ENCODE data around the gene ITSN2. TPM values are rescaled to one million over a fixed set of nuclear protein-coding genes. Genes with fewer than 3 reads are reported as not detected.

The ITSN2 gene
- total RNA-seq, 4 donors from 2014 or later: 44.3 to 73.3 (median 52.8) TPM

GRCh38 chr2:24380820-24381219, 20.5 kb upstream of the ITSN2 start:
- no peak for ATAC-seq (ENCODE audit: low FRiP score)
- TF ChIP-seq CTCF (IDR thresholded peaks at IDR 0.05): no peak
- no peak for DNase-seq (ENCODE audit: low spot score)

GRCh38 chr2:24375349-24376087, 15.2 kb upstream of the ITSN2 start:
- TF ChIP-seq CTCF (IDR thresholded peaks at IDR 0.05): no peak
- DNase-seq (ENCODE audit: low spot score): no peak
- ATAC-seq (ENCODE audit: low FRiP score): no peak

GRCh38 chr2:24374301-24374700, 14.0 kb upstream of the ITSN2 start:
- no peak for TF ChIP-seq CTCF (IDR thresholded peaks at IDR 0.05)
- DNase-seq (ENCODE audit: low spot score) (no peak), ATAC-seq (ENCODE audit: low FRiP score) (no peak)

DNA sequence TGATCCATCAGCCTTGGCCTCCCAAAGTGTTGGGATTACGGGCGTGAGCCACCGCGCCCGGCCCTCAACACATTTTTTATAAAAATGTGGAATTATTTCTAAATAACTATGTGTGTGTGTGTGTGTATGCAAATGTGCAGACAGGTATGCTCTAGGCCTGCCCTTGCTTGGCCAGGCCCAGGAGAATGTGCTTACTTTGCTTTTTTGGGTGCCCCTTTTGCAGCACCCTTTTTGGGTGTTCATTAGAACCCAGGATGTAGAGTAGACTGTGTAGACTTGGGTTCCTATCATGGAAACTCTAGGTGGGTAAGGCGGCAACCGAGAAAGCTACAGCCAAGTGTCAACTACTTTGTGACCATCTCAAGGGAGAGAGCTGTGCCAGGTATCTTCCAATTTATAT, 11.7 kb upstream of the ITSN2 start:
- DNase-seq (ENCODE audit: low spot score) (no peak), ATAC-seq (ENCODE audit: low FRiP score) (no peak)
- no peak for TF ChIP-seq CTCF (IDR thresholded peaks at IDR 0.05)

DNA sequence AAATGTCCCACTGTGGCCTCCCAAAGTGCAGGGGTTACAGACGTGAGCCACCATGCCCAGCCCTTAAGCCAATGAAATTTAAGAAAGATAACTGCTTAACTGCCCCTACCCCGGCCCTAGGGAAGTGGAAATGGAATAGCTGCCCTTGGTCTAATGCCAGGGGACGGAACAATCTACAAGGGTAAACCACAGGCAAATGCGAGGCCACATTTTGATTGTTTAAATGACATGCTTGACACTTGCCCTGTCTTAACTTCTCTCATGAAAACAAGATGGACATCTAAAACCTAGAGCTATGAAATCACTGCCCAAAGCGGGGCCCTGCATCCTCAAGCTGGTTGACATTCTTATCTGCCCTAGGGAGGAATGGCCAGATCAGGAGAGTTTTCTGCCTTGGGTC, 5.5 kb upstream of the ITSN2 start:
- no peak for ATAC-seq (ENCODE audit: low FRiP score)
- no peak for DNase-seq (ENCODE audit: low spot score)
- TF ChIP-seq CTCF (IDR thresholded peaks at IDR 0.05): no peak

DNA sequence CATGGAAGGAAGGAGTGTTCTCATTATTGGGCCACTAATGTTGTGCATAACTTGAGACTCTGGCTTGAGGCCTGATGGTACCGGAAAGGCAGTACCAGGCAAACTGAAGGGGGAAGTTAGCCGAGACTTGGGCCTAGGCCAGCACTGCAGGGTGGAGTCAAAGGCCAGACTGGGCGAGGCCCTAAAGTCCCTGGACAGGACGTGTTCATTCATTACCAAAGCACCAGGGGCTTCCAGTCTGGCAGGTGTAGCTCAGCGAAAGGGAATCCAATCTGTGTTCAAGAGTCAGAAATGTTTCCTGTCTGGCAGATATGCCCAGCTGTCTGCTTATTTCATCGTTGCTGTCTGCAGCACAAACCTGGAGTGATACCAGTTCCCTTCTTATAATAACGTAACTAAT, 4.7 kb upstream of the ITSN2 start:
- TF ChIP-seq CTCF (IDR thresholded peaks at IDR 0.05): no peak
- peak; percentile 81 for ATAC-seq (ENCODE audit: low FRiP score)
- DNase-seq (ENCODE audit: low spot score): peak; percentile 42

GRCh38 chr2:24363301-24363700, 3.0 kb upstream of the ITSN2 start:
- ATAC-seq (ENCODE audit: low FRiP score): no peak
- no peak for DNase-seq (ENCODE audit: low spot score)
- no peak for TF ChIP-seq CTCF (IDR thresholded peaks at IDR 0.05)
